Vagina (tissue), 2 donors: ENCODE results near the gene GJC1.

Experiments used
- CTCF ChIP-seq, 3 experiments: fragments of 450-650 bp in 2 of 3; fragments of 200-600 bp in 1 of 3; sonication (generic) in 1 of 3; IDR thresholded peaks; one replicate each; pipeline ENCODE4 v1.5.1; 2017 to 2019; ENCODE audit warnings: antibody characterized with exemption in 3 of 3, mild to moderate bottlenecking in 2 of 3, moderate library complexity in 2 of 3
- POLR2A ChIP-seq, 2 donors: fragments of 450-650 bp; IDR thresholded peaks; one replicate each; pipeline ENCODE4 v1.6.1; 2017; ENCODE audit warnings: antibody characterized with exemption in 2 of 2, mild to moderate bottlenecking in 2 of 2, moderate library complexity in 2 of 2

- TF ChIP-seq POLR2A (IDR thresholded peaks at IDR 0.05) (no peak), CTCF (IDR thresholded peaks at IDR 0.05) (no peak)
Measured at GRCh38 chr17:44854192-44854591, 24.1 kb upstream of the GJC1 start.
